ENCODE data around the gene MUC5B. TPM values are rescaled to one million over a fixed set of nuclear protein-coding genes. Genes with fewer than 3 reads are reported as not detected.

Gene MUC5B
- total and polyA plus RNA-seq, 2 donors from 2014 or later, result 0.38 TPM; not detected in 1

DNA sequence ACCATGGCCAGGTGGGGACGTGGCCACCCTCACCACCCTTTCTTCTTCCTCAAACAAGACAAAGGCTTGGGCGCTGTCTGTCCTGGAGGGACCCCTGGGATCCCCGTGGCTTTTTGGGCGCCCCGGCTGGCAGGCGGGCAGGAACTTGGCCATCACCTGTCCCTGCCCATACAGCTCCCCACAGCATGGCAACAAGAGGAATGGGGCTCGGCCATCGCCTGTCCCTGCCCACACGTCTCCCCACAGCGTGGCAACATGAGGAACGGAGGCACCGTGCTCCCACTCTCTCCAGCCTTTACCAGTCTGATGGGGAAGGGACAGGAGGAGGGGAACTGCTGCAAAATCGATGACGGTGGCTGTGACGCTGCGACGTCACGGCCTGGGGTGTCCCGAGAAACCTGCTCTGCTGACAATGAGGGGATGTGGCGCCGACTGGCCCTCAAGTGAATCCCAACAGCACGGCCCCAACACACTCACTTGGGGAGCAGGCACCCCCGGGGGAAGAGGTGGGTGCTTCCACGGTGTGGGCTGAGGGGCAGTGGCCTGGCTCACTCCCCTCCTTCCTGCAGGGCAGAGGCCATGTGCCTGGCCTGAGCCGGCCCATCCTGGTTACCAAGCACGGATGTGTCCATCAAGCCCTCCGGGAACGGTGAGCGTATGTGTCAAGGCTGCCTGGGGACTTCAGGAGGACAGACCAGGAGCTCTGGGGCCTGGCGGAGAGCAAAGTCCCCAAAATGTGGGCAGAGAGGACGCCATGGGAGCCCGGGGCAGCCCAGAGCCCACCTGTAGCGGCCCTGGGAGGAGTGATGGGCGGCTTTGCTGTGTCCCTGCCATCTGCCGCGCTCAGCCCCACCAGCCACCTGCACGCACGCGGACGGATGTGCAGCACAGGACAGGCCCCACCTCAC lies 56.2 kb downstream of the MUC5B start:
- no peaks in the 10 kb centered on the region for H3K27me3 ChIP-seq (ENCODE audit: control insufficient read depth, insufficient read depth, low read length)
- no peak overlapping the region for H3K9ac ChIP-seq (ENCODE audit: low read length in 3 of 3)
- no peaks in the 10 kb centered on the region for H3K9me3 ChIP-seq (ENCODE audit: control insufficient read depth in 2 of 3, insufficient read depth in 1 of 3, low read length in 3 of 3)
- TF ChIP-seq, protein P1, sequence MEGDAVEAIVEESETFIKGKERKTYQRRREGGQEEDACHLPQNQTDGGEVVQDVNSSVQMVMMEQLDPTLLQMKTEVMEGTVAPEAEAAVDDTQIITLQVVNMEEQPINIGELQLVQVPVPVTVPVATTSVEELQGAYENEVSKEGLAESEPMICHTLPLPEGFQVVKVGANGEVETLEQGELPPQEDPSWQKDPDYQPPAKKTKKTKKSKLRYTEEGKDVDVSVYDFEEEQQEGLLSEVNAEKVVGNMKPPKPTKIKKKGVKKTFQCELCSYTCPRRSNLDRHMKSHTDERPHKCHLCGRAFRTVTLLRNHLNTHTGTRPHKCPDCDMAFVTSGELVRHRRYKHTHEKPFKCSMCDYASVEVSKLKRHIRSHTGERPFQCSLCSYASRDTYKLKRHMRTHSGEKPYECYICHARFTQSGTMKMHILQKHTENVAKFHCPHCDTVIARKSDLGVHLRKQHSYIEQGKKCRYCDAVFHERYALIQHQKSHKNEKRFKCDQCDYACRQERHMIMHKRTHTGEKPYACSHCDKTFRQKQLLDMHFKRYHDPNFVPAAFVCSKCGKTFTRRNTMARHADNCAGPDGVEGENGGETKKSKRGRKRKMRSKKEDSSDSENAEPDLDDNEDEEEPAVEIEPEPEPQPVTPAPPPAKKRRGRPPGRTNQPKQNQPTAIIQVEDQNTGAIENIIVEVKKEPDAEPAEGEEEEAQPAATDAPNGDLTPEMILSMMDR (IDR thresholded peaks at IDR 0.05; ENCODE audit: borderline replicate concordance, extremely low read depth, insufficient read depth), result no peak
- no peak overlapping the region for H3K4me3 ChIP-seq (ENCODE audit: low read length in 3 of 3)
- H3K36me3 ChIP-seq (ENCODE audit: control insufficient read depth in 2 of 3, insufficient read depth in 3 of 3, low read length in 3 of 3), result peaks cover 0 to 26% (median 7%) of the 10 kb centered on the region in 3 donors
- H3K4me1 ChIP-seq (ENCODE audit: control insufficient read depth in 2 of 3, insufficient read depth in 2 of 3, low read depth in 1 of 3, low read length in 3 of 3), result peaks cover 0 to 2% (median 0%) of the 10 kb centered on the region in 3 donors
- intact Hi-C loops (cut with DNase I), result no loop called here
- no peak for FAIRE-seq
- peak in 1 of 5 donors; percentile 64 for DNase-seq
- no peak overlapping the region for H3K27ac ChIP-seq (ENCODE audit: low read depth in 2 of 2, low read length in 2 of 2)

DNA sequence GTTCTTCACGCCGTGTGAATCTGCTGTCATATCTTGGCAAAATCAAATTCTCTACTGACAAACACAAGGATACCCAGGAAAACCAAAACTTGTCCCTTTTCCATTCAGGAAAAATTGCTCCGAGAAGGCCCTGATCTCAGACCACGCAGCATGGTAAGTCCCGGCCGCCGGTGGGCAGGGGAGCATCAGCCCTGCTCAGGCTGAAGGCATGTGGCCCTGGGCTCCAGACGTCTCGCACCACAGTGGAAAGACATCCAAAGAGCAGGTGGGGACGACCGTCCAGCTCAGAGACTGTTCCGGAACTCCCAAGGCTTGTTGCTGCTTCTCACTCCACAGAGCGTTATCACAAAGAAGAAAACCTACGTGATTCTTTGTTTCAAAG lies 56.8 kb downstream of the MUC5B start:
- peak in 1 of 5 donors; percentile 51 for DNase-seq
- no peak for FAIRE-seq
- Histone ChIP-seq H3K9ac (ENCODE audit: low read length in 3 of 3) (no peak overlapping the region), H3K36me3 (ENCODE audit: control insufficient read depth in 2 of 3, insufficient read depth in 3 of 3, low read length in 3 of 3) (peaks cover 0 to 26% (median 8%) of the 10 kb centered on the region in 3 donors), H3K4me3 (ENCODE audit: low read length in 3 of 3) (no peak overlapping the region), H3K27me3 (ENCODE audit: control insufficient read depth, insufficient read depth, low read length) (no peaks in the 10 kb centered on the region), H3K27ac (ENCODE audit: low read depth in 2 of 2, low read length in 2 of 2) (no peak overlapping the region), H3K4me1 (ENCODE audit: control insufficient read depth in 2 of 3, insufficient read depth in 2 of 3, low read depth in 1 of 3, low read length in 3 of 3) (peaks cover 0 to 2% (median 0%) of the 10 kb centered on the region in 3 donors), H3K9me3 (ENCODE audit: control insufficient read depth in 2 of 3, insufficient read depth in 1 of 3, low read length in 3 of 3) (no peaks in the 10 kb centered on the region)
- intact Hi-C loops (cut with DNase I), result no loop called here
- TF ChIP-seq, protein P1 (IDR thresholded peaks at IDR 0.05; ENCODE audit: borderline replicate concordance, extremely low read depth, insufficient read depth), result no peak

DNA sequence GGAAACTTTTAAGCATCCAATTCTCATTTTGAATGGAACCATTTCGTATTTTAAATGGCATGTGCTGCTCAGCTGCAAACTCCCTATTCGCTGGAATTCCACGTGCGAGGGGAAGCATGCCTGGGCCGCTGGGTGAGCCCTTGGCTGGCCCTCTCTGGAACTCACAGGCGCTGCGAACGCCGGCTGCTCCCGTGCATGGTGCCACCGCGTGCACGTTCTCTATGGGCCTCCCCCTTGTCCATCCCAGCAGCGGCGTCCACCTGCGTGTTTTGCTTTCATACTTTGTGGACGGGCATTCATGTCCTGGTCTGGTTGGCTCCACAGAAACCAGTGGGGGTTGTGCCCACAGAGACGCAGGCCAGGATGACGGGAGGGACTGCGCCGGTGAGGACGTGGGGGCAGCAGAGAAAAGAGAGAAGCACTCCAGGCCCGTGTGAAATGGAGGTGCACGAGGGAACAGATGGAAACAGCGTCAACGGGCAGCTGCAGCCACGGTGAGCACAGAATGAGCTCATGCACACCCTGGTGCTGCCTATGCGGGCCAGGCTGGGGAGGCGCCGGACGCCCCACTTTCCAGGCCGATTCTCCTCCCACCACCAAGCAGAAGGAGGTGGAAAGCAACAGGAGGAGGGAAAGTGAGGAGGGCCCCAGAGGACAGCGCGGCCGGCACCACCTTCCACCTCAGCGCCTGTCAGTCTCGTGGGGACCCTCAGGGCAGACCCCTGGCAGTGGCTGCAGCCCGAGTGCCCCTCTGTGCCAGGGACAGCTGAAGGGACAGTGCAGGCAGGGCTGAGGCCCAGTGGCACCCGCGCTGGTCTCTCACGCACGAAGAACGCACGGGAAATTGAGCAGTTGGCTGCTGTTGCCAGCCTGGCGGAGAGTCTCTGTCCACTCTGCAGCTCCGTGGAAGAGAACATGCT lies 57.5 kb downstream of the MUC5B start:
- FAIRE-seq (no peak), DNase-seq (peak in 1 of 5 donors; percentile 61)
- Histone ChIP-seq H3K9me3 (ENCODE audit: control insufficient read depth in 2 of 3, insufficient read depth in 1 of 3, low read length in 3 of 3) (no peaks in the 10 kb centered on the region), H3K36me3 (ENCODE audit: control insufficient read depth in 2 of 3, insufficient read depth in 3 of 3, low read length in 3 of 3) (peaks cover 0 to 28% (median 11%) of the 10 kb centered on the region in 3 donors), H3K27me3 (ENCODE audit: control insufficient read depth, insufficient read depth, low read length) (no peaks in the 10 kb centered on the region), H3K9ac (ENCODE audit: low read length in 3 of 3) (no peak overlapping the region), H3K4me1 (ENCODE audit: control insufficient read depth in 2 of 3, insufficient read depth in 2 of 3, low read depth in 1 of 3, low read length in 3 of 3) (peaks cover 0 to 2% (median 0%) of the 10 kb centered on the region in 3 donors), H3K4me3 (ENCODE audit: low read length in 3 of 3) (no peak overlapping the region), H3K27ac (ENCODE audit: low read depth in 2 of 2, low read length in 2 of 2) (no peak overlapping the region)
- intact Hi-C loops (cut with DNase I), result no loop called here
- TF ChIP-seq, protein P1 (IDR thresholded peaks at IDR 0.05; ENCODE audit: borderline replicate concordance, extremely low read depth, insufficient read depth), result no peak
